ENCODE data around the gene OR4D11. TPM values are rescaled to one million over a fixed set of nuclear protein-coding genes. Genes with fewer than 3 reads are reported as not detected.
"Not testable (repeated sequence)": the region's sequence is repeated elsewhere in the genome, so short reads cannot be mapped to it uniquely, and the experiment has no call there.

OR4D11 gene
- total RNA-seq, 4 donors from 2014 or later: not detected

DNA sequence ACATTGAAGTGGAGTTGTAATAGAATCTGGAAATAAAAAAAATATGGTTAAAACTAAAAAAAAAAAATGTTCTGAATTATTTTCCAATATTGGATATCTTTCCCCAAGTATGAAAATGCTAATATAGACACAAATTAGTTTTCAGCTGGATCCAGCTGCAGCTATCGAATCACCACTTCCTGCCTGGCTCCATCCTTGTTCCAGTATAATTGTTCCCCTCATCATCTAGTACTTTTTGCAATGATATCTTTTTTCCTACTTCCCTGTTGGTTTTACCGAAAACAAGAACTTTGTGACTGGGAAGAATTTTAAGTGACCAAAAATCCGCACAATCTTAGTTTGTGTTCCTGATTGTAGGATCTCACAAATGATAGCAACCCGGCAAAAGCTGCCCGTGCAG is 17.4 kb downstream of the OR4D11 start:
- intact Hi-C loops (cut with DNase I; ENCODE audit: low total_unique reads): no loop called here
- TF ChIP-seq, protein P1, sequence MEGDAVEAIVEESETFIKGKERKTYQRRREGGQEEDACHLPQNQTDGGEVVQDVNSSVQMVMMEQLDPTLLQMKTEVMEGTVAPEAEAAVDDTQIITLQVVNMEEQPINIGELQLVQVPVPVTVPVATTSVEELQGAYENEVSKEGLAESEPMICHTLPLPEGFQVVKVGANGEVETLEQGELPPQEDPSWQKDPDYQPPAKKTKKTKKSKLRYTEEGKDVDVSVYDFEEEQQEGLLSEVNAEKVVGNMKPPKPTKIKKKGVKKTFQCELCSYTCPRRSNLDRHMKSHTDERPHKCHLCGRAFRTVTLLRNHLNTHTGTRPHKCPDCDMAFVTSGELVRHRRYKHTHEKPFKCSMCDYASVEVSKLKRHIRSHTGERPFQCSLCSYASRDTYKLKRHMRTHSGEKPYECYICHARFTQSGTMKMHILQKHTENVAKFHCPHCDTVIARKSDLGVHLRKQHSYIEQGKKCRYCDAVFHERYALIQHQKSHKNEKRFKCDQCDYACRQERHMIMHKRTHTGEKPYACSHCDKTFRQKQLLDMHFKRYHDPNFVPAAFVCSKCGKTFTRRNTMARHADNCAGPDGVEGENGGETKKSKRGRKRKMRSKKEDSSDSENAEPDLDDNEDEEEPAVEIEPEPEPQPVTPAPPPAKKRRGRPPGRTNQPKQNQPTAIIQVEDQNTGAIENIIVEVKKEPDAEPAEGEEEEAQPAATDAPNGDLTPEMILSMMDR (IDR thresholded peaks at IDR 0.05): no peak
- no peak for TF ChIP-seq POLR2A (IDR thresholded peaks at IDR 0.05)
- WGBS, 2 donors: 73 to 83% methylated on average over 5 of the region's 5 CpGs
- DNase-seq (ENCODE audit: low spot score in 2 of 2): no peak
- no peak overlapping the region for H3K4me3 ChIP-seq (ENCODE audit: low read depth, poor library complexity, severe bottlenecking)

DNA sequence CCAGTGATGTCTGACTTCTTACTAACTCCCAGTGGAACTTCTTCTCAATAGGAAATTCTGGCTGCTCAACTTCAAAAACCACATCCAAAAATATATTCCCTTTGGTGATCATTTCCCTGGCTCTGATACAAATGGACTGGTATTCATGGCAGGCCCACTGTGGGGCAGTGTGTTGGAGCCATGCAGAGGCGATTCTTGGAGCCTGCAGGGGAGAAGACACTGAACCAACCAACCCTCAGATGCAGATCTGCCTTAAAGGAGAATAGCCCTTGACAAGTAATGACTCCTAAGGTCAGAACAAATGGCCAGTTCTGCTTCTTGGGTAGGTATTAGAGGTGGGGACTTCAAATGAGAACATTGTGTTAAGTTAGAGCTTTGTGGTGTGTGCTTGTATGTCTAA is 20.2 kb downstream of the OR4D11 start:
- TF ChIP-seq, protein P1 (IDR thresholded peaks at IDR 0.05): no peak
- TF ChIP-seq POLR2A (IDR thresholded peaks at IDR 0.05): no peak
- WGBS, 2 donors: 8 to 28% methylated on average over 1 of the region's 1 CpG
- DNase-seq (ENCODE audit: low spot score in 2 of 2): no peak
- intact Hi-C loops (cut with DNase I; ENCODE audit: low total_unique reads): no loop called here
- no peak overlapping the region for H3K4me3 ChIP-seq (ENCODE audit: low read depth, poor library complexity, severe bottlenecking)

DNA sequence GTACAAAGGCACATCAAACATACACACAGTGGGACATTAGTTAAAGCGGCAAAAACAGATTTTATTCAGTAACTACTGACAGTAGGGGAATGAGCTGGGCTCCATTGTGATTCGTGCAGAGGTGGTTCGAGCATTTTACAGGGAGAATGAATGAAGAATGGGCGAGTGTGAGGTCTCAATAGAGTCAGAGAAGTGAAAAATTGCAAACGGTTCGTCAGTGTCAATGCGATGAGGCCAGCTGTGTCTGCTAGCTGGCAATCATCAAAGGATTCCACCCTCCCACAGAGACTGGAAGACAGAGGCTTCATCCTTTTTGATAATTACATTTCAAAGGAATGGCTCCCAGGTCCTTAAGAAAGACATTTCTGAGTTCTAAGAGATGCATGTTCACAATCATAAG is 25.3 kb downstream of the OR4D11 start:
- H3K4me3 ChIP-seq (ENCODE audit: low read depth, poor library complexity, severe bottlenecking): no peak overlapping the region
- WGBS, 2 donors: 45 to 53% methylated on average over 7 of the region's 7 CpGs
- no peak for DNase-seq (ENCODE audit: low spot score in 2 of 2)
- intact Hi-C loops (cut with DNase I; ENCODE audit: low total_unique reads): no loop called here
- TF ChIP-seq, protein P1 (IDR thresholded peaks at IDR 0.05): no peak
- TF ChIP-seq POLR2A (IDR thresholded peaks at IDR 0.05): no peak

DNA sequence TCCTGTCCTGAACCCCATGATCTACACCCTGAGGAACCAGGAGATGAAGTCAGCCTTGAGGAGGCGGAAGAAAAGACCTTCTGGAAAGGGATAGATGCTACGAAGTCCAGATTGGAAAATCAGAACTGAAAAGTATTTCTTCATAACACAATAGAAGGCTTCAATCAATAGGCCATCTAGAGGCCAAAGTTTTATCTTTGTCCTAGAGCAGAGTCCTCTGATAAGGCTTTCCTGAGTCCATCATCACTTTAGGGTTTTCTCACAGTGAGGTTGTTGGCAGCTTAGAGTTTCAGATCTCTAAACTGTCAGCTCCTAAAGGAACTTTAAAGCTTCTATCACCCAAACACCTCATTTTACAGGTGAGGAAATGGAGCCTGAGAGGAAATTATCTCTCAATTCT is 29.2 kb downstream of the OR4D11 start:
- intact Hi-C loops (cut with DNase I; ENCODE audit: low total_unique reads): no loop called here
- no peak overlapping the region for H3K4me3 ChIP-seq (ENCODE audit: low read depth, poor library complexity, severe bottlenecking)
- no peak for TF ChIP-seq POLR2A (IDR thresholded peaks at IDR 0.05)
- TF ChIP-seq, protein P1 (IDR thresholded peaks at IDR 0.05): no peak
- no peak for DNase-seq (ENCODE audit: low spot score in 2 of 2)
- 85 to 92% methylated on average over 2 of the region's 2 CpGs for WGBS, 2 donors

DNA sequence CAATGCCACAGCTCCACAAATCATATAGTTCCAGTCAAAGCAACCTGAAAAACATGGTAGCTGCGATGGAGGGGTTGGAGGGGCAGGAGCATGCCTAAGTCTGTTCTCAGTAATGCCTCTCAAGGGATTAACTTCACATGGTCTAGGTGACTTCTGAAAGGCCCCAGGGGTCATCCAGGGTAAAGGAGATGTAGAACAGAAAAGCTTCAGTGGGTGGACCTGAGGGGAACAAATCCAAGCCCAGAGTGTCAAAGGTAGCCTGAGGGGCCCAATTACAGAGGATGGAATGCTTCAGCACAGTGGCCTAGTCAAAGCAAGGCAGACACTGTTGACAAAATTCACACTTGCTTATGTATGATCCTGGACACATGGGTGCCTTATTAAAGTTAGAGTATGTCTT is 31.3 kb downstream of the OR4D11 start:
- DNase-seq (ENCODE audit: low spot score in 2 of 2): no peak
- intact Hi-C loops (cut with DNase I; ENCODE audit: low total_unique reads): no loop called here
- TF ChIP-seq, protein P1 (IDR thresholded peaks at IDR 0.05): no peak
- no peak for TF ChIP-seq POLR2A (IDR thresholded peaks at IDR 0.05)
- WGBS, 2 donors: 68 to 86% methylated on average over 1 of the region's 1 CpG
- no peak overlapping the region for H3K4me3 ChIP-seq (ENCODE audit: low read depth, poor library complexity, severe bottlenecking)

DNA sequence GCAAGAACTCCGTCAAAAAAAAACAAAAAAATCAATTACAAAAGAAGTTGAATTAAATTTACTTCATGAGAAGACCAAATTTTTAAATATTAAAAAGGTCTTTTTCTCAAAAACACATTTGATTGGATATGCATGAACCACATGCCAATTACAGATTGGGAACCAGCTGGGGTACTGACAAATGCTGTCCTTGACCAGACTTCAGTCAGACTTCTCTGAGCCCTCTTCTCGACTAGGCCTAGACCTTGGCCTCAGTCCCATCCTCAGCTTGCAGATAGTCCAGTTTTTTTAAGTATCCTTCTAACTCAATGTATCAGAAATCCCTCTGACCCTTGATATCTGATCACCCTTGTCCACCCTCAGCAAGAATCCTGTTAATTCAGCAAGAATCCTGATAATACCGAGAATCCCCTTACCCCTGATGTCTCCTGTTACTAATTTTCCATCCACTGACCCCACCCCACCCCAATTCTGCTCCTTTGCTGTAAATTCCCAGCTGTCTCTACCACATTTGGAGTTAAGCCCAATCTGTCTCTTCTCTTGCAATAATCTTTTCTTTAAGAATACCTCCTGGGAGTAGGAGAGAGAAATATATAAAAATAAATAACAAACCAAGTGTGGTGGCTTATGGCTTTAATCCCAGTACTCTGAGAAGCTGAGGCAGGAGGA is 38.9 kb downstream of the OR4D11 start:
- no peak overlapping the region for H3K4me3 ChIP-seq (ENCODE audit: low read depth, poor library complexity, severe bottlenecking)
- DNase-seq (ENCODE audit: low spot score in 2 of 2): no peak
- 72 to 88% methylated on average over 3 of the region's 3 CpGs for WGBS, 2 donors
- TF ChIP-seq POLR2A (IDR thresholded peaks at IDR 0.05): no peak
- TF ChIP-seq, protein P1 (IDR thresholded peaks at IDR 0.05): no peak
- intact Hi-C loops (cut with DNase I; ENCODE audit: low total_unique reads): loop anchor here (5.0 to 10.0 kb wide), 2 partner anchors 133 to 340 kb away; no protein-coding TSS in a partner anchor

DNA sequence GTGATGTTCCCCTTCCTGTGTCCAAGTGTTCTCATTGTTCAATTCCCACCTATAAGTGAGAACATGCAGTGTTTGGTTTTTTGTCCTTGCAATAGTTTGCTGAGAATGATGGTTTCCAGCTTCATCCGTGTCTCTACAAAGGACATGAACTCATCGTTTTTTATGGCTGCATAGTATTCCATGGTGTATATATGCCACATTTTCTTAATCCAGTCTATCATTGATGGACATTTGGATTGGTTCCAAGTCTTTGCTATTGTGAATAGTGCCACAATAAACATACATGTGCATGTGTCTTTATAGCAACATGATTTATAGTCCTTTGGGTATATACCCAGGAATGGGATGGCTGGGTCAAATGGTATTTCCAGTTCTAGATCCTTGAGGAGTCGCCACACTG is 40.3 kb downstream of the OR4D11 start:
- WGBS, 2 donors: 82 to 93% methylated on average over 2 to 3 of the region's 3 CpGs
- H3K4me3 ChIP-seq (ENCODE audit: low read depth, poor library complexity, severe bottlenecking); DNase-seq (ENCODE audit: low spot score in 2 of 2): not testable (repeated sequence)
- intact Hi-C loops (cut with DNase I; ENCODE audit: low total_unique reads): loop anchor here (5.0 to 10.0 kb wide), 2 partner anchors 131 to 341 kb away; no protein-coding TSS in a partner anchor

All from lower leg skin (tissue), 4 donors.